SK-N-MC (cell line): Measurements from ENCODE around the gene NRAP.

Experiments used
- DNase-seq: peaks from one replicate; pipeline ENCODE4 v3.0.0-alpha.2; 2011; ENCODE audit warnings: low read depth, low spot score
- H3K27ac ChIP-seq: fragments of 200-600 bp; sonication (generic); 2 replicates; pipeline ENCODE4 v1.5.1; 2016; ENCODE audit warnings: mixed run types
- H3K36me3 ChIP-seq: fragments of 200-600 bp; sonication (generic); 2 replicates; pipeline ENCODE4 v1.6.1; 2017; ENCODE audit warnings: antibody characterized with exemption, low read length, mixed read lengths; ENCODE audit not compliant: insufficient read depth
- H3K4me3 ChIP-seq: fragments of 200-600 bp; sonication (generic); 2 replicates; pipeline ENCODE4 v1.5.1; 2016
- H3K9ac ChIP-seq: fragments of 200-600 bp; sonication (generic); 2 replicates; pipeline ENCODE4 v1.8.0; 2017; ENCODE audit warnings: mixed run types, mixed read lengths; ENCODE audit not compliant: insufficient read length
- H3K9me3 ChIP-seq: fragments of 200-600 bp; sonication (generic); 2 replicates; pipeline ENCODE4 v1.6.1; 2017; ENCODE audit warnings: low read depth, mild to moderate bottlenecking, antibody characterized with exemption, low read length, moderate library complexity, mixed read lengths
- EZH2 ChIP-seq: fragments of 200-600 bp; sonication (generic); IDR thresholded peaks from one replicate; pipeline ENCODE4 v1.6.1; 2017; ENCODE audit warnings: antibody characterized with exemption
- FOXP2 ChIP-seq: optimal IDR thresholded peaks from 2 replicates; pipeline ENCODE3; 2011; ENCODE audit warnings: mild to moderate bottlenecking, moderate library complexity; ENCODE audit not compliant: insufficient read depth; ENCODE audit errors: extremely low read length, control extremely low read depth
- POLR2AphosphoS5 ChIP-seq: IDR thresholded peaks from 2 replicates; pipeline ENCODE4 v1.6.1; 2012; ENCODE audit warnings: mild to moderate bottlenecking, low read depth, low read length, borderline replicate concordance

NRAP gene

DNA sequence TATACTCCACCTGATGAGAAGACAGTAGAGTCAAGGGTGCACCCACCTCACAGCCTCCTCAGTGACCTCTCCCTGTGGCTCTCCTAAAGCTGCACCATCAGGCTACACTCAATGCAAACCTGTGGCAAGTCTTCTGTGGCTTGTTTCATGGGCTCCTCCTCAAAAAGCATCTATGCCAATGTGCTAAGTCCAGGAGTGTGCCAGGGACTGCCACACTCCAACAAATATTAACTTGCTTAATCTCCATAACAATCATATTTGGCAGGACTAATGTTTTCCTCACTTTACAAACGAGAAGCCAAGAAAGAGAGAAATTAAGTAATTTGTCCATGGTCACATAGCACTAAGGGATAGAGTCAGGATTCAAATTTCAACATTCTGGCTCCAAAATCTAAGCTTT lies 11.9 kb downstream of the NRAP start:
- H3K9me3 ChIP-seq = no peaks in the 10 kb centered on the region
- TF ChIP-seq POLR2AphosphoS5 (no peak), EZH2 (no peak), FOXP2 (no peak)
- no peak for DNase-seq
- no peak overlapping the region for H3K9ac ChIP-seq
- no peak overlapping the region for H3K27ac ChIP-seq
- no peak overlapping the region for H3K4me3 ChIP-seq
- H3K36me3 ChIP-seq = no peaks in the 10 kb centered on the region

- Histone ChIP-seq H3K27ac (no peak overlapping the region), H3K36me3 (no peaks in the 10 kb centered on the region), H3K9me3 (no peaks in the 10 kb centered on the region), H3K9ac (no peak overlapping the region), H3K4me3 (no peak overlapping the region)
- TF ChIP-seq EZH2 (no peak), FOXP2 (no peak), POLR2AphosphoS5 (no peak)
- DNase-seq = no peak
Measured at GRCh38 chr10:113651021-113651420, 12.8 kb downstream of the NRAP start.

- Histone ChIP-seq H3K27ac (no peak overlapping the region), H3K9ac (no peak overlapping the region), H3K36me3 (no peaks in the 10 kb centered on the region), H3K4me3 (no peak overlapping the region), H3K9me3 (no peaks in the 10 kb centered on the region)
- DNase-seq = no peak
- TF ChIP-seq FOXP2 = no peak
- TF ChIP-seq POLR2AphosphoS5 = no peak
- no peak for TF ChIP-seq EZH2
Measured at GRCh38 chr10:113650172-113650571, 13.7 kb downstream of the NRAP start.

GRCh38 chr10:113648478-113648877 lies 15.4 kb downstream of the NRAP start:
- no peak for DNase-seq
- TF ChIP-seq EZH2 (no peak), FOXP2 (no peak), POLR2AphosphoS5 (no peak)

GRCh38 chr10:113647812-113648211 lies 16.0 kb downstream of the NRAP start:
- Histone ChIP-seq H3K9ac (no peak overlapping the region), H3K4me3 (no peak overlapping the region), H3K36me3 (no peaks in the 10 kb centered on the region), H3K9me3 (no peaks in the 10 kb centered on the region), H3K27ac (no peak overlapping the region)
- no peak for DNase-seq
- TF ChIP-seq EZH2 = no peak
- no peak for TF ChIP-seq FOXP2
- no peak for TF ChIP-seq POLR2AphosphoS5

More at GRCh38 chr10:113648478-113648877, 15.4 kb downstream of the NRAP start:
- H3K9me3 ChIP-seq = no peaks in the 10 kb centered on the region
- no peak overlapping the region for H3K27ac ChIP-seq
- H3K4me3 ChIP-seq = no peak overlapping the region
- no peaks in the 10 kb centered on the region for H3K36me3 ChIP-seq
- H3K9ac ChIP-seq = no peak overlapping the region

DNA sequence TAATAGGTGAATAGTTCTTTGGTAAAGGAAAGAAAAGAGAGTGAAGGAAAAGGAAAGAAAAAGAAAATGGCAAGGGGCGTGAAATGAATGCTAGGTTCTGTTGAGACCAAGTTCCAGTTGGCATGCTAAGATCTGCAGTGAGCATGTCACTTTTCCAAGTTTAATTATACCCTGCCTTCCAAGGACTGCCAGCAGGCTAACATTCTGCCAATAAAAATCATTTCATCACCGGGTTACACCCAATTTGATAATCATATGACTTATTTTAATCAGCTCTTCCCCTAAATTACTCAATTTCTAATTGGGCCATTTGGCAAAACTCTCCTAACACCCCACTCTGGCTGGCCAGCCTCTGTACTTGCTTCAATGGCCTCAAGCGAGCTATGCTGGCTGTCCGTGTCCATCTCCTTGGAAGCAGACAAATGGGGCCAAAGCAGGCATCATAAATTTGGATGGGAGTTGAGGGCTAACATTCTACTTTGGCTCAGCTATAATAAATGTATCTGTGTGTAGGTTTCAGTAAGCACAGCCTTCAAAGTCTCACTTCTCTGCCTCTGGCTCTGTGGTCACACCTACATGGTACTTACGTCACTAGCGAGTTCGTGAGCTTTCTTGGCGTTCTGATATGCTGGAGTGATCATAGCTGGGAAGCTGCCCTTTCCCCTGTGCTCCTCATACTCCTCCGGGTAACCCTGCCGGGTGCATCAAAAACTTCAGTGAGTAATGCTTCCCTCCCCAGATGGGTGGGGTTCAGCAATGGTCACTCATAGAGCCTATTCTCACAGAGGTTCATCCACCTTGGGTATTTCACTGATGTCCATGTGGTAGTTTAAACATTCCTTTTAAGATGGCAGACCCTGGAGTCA lies 17.3 kb downstream of the NRAP start:
- Histone ChIP-seq H3K9ac (no peak overlapping the region), H3K9me3 (no peaks in the 10 kb centered on the region), H3K36me3 (no peaks in the 10 kb centered on the region), H3K4me3 (no peak overlapping the region), H3K27ac (no peak overlapping the region)
- DNase-seq = no peak
- no peak for TF ChIP-seq EZH2
- no peak for TF ChIP-seq FOXP2
- no peak for TF ChIP-seq POLR2AphosphoS5

DNA sequence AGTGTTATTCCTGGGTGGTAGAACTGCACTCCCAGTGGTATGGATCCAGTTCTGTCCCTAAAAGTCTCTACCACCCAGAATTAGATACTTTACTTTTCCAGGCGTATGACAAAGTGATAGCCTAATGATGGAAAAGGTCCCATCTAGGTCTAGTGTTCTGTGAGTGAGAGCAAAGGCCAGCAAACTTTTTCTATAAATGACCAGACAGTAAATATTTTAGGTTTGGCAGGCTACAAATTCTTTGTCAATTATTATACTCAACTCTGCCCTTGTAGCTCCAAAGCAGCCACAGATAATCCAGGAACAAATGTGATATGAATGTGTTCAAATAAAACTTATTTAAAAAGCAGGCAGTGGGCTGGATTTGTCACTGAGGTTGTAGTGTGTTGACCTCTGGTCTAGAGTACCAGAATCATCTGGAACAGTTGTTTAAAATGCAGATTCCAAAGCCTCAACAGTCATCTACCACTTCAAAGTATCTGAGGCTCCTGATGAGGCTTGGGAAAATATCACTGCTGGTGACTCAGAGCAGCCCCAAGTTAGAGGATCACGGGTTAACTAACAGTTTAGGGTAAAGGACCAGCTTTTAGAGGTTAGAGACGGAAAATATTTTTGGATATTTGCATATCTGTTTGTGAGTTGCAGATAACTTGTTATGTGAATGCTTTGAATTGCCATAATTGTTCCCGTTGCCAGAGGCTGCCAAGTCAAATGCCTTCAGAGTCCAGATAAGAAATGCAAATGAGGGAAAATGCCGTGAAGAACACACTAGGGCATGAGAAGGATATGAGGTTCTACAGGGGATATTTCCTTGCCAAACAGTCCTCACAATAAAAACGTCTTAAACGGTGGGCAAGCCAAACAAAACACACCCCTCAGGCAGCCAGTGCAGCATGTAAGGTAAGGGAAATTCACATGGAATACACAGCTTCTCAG lies 19.4 kb downstream of the NRAP start:
- no peak for TF ChIP-seq POLR2AphosphoS5
- TF ChIP-seq EZH2 = no peak
- no peak for TF ChIP-seq FOXP2
- H3K36me3 ChIP-seq = no peaks in the 10 kb centered on the region
- H3K9me3 ChIP-seq = no peaks in the 10 kb centered on the region
- H3K9ac ChIP-seq = no peak overlapping the region
- H3K27ac ChIP-seq = peak overlapping the region; percentile 42; the same call in 1 of the 2 replicates
- H3K4me3 ChIP-seq = peak overlapping the region; percentile 48
- DNase-seq = no peak

- DNase-seq = no peak
- Histone ChIP-seq H3K9me3 (no peaks in the 10 kb centered on the region), H3K36me3 (no peaks in the 10 kb centered on the region), H3K4me3 (no peak overlapping the region), H3K27ac (no peak overlapping the region), H3K9ac (no peak overlapping the region)
- TF ChIP-seq FOXP2 = no peak
- no peak for TF ChIP-seq EZH2
- no peak for TF ChIP-seq POLR2AphosphoS5
Measured at GRCh38 chr10:113643183-113643582, 20.7 kb downstream of the NRAP start.
